SK-MEL-5 (cell line): Measurements from ENCODE around the gene CBY2. TPM values are rescaled to one million over a fixed set of nuclear protein-coding genes. Genes with fewer than 3 reads are reported as not detected.

Experiments
- DNase-seq: peaks from one replicate; pipeline ENCODE4 v3.0.0-alpha.2; 2016; ENCODE audit warnings: low read depth, low spot score
- in situ Hi-C: cut with HindIII; loops from 2 replicates; pipeline ENCODE4 v1.10.0; 2016; ENCODE audit warnings: low sequenced_read_pairs, high pct_unique_total_duplicates, low pct_unique_long_range_greater_than_20kb
- total RNA-seq: library from RNA; depleted of rRNA; stranded (reverse); fragments of >200 nt; shearing (Covaris generic); gene quantifications from 2 replicates; pipeline ENCODE4 v1.2.3, GENCODE V29; 2014

The CBY2 gene
- total RNA-seq, 1 experiment from 2014 or later: not detected

DNA sequence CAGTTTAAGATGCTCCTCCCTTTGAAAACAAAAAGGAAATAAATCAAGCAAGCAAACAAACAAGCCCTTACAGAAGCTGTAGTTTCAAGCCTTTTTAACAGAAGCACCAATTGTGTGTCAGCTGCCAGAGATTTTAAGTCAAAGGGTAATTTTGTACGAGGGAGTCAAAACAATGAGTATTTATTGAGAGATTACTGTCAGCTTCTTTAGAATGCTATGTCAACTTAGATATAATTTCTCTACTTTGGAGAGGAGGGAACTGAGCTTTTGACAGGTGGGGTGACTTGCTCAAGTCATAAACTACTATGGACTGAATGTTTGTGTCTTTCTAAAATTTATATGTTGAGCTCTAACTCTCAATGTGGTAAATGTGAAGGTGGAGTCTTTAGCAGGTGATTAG lies 10.5 kb upstream of the CBY2 start:
- in situ Hi-C loops: no loop called here

GRCh38 chr13:45695198-45695730 lies 6.9 kb upstream of the CBY2 start:
- no peak for DNase-seq
- in situ Hi-C loops: no loop called here

More for the DNA sequence above, 10.5 kb upstream of the CBY2 start:
- DNase-seq: peak; percentile 21

DNA sequence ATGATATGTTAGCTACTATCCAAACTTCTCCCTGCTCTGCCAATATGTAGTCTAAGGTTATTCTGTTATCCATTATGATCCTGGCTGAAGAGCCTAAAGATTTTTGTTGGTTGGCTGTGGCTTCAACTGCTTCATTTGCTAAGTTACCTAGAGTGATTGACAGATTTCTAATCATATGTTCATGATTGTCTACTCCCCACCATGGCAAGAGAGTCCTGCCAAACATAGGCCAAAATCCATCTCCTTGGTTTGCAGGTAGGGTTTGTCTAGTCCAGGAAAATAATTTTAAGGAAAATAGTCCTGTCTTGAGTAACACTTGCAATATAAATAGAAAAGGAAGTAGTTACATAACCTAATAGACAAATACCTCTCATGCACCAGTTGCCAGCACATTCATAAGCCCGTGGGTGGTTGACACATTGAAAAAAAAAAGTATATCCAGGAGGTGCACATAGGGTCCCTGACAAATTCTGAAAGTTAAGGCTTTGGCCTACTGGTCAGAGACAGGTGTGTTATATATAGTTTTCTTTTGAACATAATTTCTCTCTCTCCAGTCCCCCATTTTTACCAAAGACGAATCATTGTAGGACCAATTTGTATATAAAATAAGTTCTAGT lies 5.4 kb upstream of the CBY2 start:
- in situ Hi-C loops: no loop called here
- DNase-seq: no peak

GRCh38 chr13:45700971-45701900 lies 884 bp upstream of the CBY2 start:
- no peak for DNase-seq
- in situ Hi-C loops: no loop called here

DNA sequence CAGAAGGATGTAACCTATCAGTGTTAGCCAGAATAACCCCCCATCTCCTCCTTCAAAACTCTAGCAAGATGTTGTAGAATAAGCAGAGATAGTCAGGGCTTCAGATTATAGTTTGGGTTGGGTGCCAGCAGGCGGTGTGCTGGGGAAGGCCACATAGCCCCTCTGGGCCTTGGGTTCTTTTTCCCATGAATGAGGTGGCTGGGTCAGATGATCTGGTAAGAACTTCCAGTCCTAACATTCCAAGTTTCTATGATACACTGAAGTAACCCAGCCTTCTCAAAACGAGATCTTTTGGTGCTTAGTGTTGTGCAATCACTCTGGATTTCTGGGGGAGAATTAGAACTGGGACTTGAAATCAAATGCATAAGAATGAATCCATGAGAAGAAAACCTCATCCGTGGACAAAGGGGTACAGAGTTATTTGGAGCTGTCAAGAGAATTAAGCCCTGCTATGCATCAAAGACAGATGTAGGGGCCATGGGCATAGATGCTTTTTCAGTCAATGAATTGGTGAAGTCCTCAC lies 810 bp downstream of the CBY2 start:
- in situ Hi-C loops: no loop called here
- no peak for DNase-seq

DNA sequence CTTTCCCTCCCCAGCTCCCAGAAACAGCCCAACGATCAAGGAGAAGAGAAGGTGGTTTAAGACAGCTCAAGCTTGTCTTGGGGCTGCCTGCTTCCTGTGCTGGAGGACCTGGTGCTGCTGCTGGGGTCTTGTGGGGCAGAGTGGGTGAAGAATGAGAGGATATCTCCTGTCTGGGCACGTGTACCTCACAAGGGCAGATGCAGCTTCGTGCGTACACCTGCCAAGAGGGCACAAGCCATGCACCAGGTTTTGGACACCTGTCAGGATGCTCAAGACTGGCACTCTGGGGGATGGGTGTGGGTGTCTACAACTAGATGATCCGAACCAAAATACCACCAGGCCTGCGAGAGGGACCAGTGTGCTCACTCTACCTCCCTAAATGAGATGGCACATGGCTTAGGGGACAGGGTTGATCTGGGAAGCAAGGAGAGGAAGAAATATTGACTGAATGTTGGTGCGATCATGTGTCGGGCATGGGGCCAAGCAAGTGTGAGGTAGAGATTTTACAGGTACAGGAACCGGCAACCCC lies 2.2 kb downstream of the CBY2 start:
- in situ Hi-C loops: no loop called here

DNA sequence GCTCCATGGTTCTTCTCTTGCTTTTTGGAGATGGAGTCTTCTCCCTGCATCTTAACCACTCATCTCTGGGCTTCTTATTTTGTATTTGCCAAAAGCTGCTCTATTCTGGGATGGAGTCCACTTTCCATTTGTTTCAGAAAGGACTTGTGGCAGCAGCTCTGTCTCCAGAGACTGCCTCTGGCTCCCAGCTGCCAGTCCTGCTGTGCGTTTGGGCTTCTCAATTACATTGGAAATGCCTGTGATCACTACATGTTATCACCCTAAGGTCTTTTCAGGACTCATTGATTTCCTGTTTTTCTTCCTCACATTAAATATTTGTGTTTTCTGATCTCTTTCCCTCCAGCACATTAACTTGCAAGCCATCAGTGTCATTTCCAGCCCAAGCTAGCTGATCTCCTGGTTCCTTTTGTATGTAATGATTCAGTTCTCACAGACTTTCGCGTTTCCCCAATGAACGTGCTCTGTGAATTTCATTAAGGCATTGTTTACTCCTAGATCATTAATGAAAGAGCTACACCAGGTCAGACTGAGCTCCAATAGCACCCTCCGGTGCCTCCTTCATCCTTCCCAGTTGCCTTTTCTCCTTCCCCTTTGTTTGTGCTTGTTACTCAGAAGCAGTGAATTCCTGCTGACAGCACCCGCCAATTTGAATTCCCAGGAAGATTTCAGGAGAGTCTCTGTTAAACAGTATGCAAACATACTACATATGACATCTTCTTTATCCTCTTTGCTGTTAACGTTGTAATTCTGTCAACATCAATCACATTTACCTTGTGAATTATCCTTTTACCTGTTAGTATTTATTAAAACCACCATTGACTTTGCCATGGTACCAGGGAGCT lies 3.0 kb downstream of the CBY2 start:
- in situ Hi-C loops: no loop called here
- no peak for DNase-seq

More for the DNA sequence above, 2.2 kb downstream of the CBY2 start:
- no peak for DNase-seq

DNA sequence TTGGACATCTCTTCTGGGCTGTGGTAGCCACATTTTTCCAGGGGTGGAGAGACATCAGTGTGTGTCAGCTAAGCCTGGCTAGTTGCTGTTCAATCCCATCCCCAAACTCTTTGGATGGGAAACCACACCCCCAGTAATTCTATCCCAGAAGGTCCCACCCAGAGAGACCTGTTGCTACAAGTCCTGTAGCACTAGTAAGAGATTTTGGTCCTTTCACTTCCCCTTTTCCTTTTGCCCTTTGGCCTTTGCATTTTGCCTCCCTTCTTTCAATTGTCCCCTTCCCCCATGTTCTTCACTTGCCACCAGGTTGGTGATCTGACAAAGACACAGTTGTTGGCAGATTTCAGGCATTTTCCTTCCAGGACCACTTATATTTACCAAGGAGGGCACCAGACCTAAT lies 3.8 kb downstream of the CBY2 start:
- in situ Hi-C loops: no loop called here
- DNase-seq: no peak

- no peak for DNase-seq
- in situ Hi-C loops: no loop called here
Measured at GRCh38 chr13:45707516-45708100, 5.5 kb downstream of the CBY2 start.

DNA sequence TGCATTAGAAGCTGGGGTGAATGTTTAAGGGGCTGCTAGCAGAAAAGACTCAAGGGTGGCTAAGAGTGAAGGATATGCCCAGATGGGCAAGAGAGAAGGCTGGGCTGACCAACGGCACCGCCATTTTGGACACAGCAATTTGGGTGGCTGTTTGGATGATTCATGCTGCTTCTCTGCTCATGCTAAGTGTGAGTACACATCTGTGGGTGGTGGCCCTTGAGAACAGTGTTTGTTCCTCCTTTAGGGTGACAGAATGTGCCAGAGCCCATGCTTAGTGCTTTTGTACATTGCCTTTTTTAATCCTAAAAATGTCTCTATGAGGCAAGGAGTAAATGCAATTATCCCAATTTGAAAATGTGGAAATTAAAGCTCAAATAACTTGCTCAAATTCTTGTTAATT lies 9.8 kb downstream of the CBY2 start:
- in situ Hi-C loops: no loop called here
- no peak for DNase-seq

DNA sequence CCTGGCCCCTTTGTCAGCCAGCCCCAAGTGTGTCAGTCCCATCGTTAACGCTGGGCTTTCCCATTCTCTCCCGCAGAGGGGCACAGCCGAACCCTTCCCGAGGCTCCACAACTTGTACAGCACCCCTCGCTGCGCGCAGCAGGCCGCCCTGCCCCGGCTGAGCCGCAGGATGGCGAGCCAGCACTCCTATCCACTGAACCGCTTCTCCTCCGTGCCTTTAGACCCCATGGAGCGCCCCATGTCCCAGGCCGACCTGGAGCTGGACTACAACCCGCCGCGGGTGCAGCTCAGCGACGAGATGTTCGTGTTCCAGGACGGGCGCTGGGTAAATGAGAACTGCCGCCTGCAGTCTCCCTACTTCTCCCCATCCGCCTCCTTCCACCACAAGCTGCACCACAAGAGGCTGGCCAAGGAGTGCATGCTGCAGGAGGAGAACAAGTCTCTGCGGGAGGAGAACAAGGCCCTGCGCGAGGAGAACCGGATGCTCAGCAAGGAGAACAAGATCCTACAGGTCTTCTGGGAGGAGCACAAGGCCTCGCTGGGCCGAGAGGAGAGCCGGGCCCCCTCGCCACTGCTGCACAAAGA lies 11.1 kb downstream of the CBY2 start:
- no peak for DNase-seq

GRCh38 chr13:45713721-45714120 lies 11.6 kb downstream of the CBY2 start:
- no peak for DNase-seq
- in situ Hi-C loops: no loop called here

More for the DNA sequence above, 11.1 kb downstream of the CBY2 start:
- in situ Hi-C loops: no loop called here

GRCh38 chr13:45714170-45714569 lies 12.1 kb downstream of the CBY2 start:
- in situ Hi-C loops: no loop called here
- no peak for DNase-seq

DNA sequence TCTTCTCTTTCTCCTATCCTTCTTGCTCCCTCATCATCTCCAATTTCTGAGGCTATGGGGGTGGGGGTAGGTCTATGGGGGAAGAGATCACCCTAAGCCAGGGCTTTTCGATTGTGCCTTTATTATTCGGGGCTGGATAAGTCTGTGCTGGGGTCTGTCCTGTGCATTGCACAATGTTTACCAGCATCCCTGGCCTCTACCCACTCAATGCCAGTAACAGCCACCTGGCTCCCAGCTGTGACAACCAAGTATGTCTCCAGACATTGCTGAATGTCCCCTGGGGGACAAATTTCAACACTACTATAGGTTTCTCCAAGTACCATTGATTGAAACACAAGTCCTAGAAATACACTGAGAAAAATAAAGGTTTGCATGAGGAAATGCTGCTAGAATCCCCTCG lies 13.2 kb downstream of the CBY2 start:
- no peak for DNase-seq
- in situ Hi-C loops: no loop called here

- in situ Hi-C loops: no loop called here
- DNase-seq: no peak
Measured at GRCh38 chr13:45717349-45717748, 15.2 kb downstream of the CBY2 start.

DNA sequence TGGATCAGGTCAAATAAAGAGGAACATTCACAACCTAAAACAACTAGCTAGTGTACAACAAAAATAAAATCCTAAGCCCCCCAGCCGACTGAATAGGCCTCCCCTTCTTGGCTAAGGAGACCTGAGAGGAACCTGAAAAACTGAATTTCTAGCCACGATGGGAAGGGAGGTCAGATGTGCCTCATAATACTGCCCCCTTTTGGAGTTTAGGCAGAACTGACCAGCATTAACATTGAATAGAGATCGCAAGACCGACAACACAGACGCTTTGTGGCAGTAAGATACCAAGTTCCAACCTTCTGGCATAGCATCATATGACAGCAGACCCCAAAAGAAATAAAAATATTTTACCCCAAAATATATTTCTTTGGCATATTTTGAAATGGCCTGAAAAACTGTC lies 15.9 kb downstream of the CBY2 start:
- peak; percentile 60 for DNase-seq
- in situ Hi-C loops: no loop called here

DNA sequence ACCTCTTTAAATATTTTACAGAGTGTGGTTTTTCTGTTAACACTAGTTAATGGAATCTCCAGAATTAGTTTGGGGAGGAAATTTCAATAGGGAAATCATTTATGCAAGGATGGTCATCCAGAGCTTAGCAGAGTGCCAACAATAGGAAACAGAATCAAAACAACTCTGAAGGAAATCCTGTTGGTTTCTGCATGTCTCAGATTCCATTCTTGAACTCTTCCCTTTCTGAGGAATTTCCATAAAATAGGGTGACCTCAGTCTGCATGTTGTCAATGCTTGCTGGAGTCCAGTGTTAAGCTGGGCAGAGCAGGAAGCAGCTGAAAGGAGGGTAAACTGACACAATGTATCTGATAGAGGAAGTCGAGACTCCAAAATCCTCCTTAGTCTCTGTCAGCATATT lies 16.9 kb downstream of the CBY2 start:
- in situ Hi-C loops: no loop called here
- no peak for DNase-seq
